Astrocyte (in vitro differentiated cells and primary cell): ENCODE data around the gene PER2.

Source experiments
- EZH2 ChIP-seq: IDR thresholded peaks from 2 replicates; pipeline ENCODE4 v1.6.1; 2012; ENCODE audit warnings: mild to moderate bottlenecking, low read length, inconsistent platforms; ENCODE audit not compliant: insufficient read depth
- TF ChIP-seq, protein P1 (sequence below): IDR thresholded peaks from 2 replicates; pipeline ENCODE4 v1.5.1; 2011; ENCODE audit warnings: low read depth, mild to moderate bottlenecking, inconsistent platforms, low read length, moderate library complexity; ENCODE audit not compliant: insufficient read depth

DNA sequence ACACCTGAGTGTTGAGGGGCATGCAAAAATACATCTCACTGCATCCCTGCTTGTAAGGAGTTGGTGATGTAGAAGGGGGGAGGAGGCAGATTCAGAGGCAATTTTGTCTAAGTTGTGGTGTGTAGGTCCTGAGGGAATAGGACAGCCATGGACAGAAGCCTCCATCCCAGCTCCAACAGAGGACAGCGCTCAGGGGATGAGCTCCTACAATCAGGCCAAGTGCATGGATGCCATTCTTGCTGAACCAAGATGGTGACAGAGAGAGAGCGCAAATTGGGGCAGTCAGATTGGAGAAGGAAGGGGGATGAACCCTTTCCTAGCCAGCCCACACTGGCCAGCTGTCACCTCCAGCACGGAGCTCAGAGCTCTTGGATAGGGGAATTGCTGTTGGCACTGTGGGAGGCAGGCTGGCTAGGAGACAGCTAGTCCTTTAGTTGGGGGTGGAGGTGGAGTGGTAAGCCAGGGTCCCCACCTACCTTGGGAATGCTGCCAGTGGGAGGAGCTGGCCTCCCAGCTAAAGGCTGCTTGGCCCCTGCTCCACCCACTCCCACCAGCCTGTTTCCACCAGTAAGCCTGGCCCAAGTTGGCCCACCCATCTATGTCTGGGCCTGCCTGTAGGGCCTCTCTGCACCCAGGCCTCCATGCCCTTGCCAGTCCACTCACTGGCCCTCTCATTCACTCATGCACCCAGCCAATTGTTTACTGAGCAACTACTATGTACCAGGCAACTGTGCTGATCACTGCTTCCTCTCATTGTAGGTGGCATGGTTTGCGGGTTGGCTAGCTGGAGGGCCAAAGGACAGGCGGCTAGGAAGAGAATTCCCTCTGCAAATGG, 2.5 kb upstream of the PER2 start:
- TF ChIP-seq, protein P1, sequence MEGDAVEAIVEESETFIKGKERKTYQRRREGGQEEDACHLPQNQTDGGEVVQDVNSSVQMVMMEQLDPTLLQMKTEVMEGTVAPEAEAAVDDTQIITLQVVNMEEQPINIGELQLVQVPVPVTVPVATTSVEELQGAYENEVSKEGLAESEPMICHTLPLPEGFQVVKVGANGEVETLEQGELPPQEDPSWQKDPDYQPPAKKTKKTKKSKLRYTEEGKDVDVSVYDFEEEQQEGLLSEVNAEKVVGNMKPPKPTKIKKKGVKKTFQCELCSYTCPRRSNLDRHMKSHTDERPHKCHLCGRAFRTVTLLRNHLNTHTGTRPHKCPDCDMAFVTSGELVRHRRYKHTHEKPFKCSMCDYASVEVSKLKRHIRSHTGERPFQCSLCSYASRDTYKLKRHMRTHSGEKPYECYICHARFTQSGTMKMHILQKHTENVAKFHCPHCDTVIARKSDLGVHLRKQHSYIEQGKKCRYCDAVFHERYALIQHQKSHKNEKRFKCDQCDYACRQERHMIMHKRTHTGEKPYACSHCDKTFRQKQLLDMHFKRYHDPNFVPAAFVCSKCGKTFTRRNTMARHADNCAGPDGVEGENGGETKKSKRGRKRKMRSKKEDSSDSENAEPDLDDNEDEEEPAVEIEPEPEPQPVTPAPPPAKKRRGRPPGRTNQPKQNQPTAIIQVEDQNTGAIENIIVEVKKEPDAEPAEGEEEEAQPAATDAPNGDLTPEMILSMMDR, result no peak
- TF ChIP-seq EZH2, result no peak
